GM12874 (cell line): Measurements from ENCODE around the gene MYO7A.

Experiments
- CTCF ChIP-seq: IDR thresholded peaks from 2 replicates; pipeline ENCODE4 v1.5.1; 2011; ENCODE audit warnings: low read depth, mild to moderate bottlenecking, control low read depth, low read length, moderate library complexity; ENCODE audit not compliant: insufficient read depth

Gene MYO7A

GRCh38 chr11:77187776-77188632 is 60.0 kb downstream of the MYO7A start:
- TF ChIP-seq CTCF: peak; percentile 85

GRCh38 chr11:77188633-77189491 is 60.8 kb downstream of the MYO7A start:
- no peak for TF ChIP-seq CTCF

- no peak for TF ChIP-seq CTCF
Observed at GRCh38 chr11:77189588-77190210, 61.7 kb downstream of the MYO7A start.

GRCh38 chr11:77190331-77191075 is 62.5 kb downstream of the MYO7A start:
- no peak for TF ChIP-seq CTCF

GRCh38 chr11:77191429-77191822 is 63.4 kb downstream of the MYO7A start:
- no peak for TF ChIP-seq CTCF

GRCh38 chr11:77191823-77192495 is 63.9 kb downstream of the MYO7A start:
- TF ChIP-seq CTCF: peak; percentile 55; the same call in 1 of the 2 replicates
